ENCODE results near the gene WFIKKN2.

DNA sequence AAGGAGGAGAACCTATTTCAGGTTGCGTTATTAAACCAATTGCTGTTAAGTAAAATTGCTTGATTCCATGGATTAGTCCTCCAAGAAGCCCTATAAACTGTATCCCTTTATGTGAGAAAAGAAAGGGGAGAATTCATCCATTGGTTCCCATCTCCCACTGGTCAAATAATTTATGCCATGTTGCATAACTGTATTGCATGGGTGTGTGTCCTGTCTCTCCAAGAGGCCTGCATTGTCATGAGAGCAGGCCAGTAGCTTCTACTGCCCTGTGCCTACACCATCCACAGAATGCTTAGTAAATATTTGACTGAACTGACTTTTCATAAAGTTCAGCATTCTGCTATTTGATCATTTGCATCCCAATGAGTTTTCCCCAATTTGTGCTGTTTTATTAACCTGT is 42.5 kb downstream of the WFIKKN2 start:
- TF ChIP-seq RAD21 (IDR thresholded peaks at IDR 0.05; ENCODE audit: low read depth), result no peak
- TF ChIP-seq EP300 (IDR thresholded peaks at IDR 0.05; ENCODE audit: borderline replicate concordance), result no peak
- TF ChIP-seq TCF12 (IDR thresholded peaks at IDR 0.05; ENCODE audit: low read depth), result no peak
- TF ChIP-seq YY1 (IDR thresholded peaks at IDR 0.05; ENCODE audit: low read depth), result no peak
